H9 (cell line): ENCODE data around the gene BCL2L14. TPM values are rescaled to one million over a fixed set of nuclear protein-coding genes. Genes with fewer than 3 reads are reported as not detected.

Experiments
- DNase-seq: peaks from one replicate; pipeline ENCODE4 v3.0.0-alpha.2; 2017
- H2AFZ ChIP-seq: one replicate; pipeline ENCODE4 v1.6.1; 2013; ENCODE audit warnings: mild to moderate bottlenecking, low read length, control low read depth, moderate library complexity
- H2AK5ac ChIP-seq: 2 replicates; pipeline ENCODE4 v1.6.1; 2013; ENCODE audit warnings: low read length, control low read depth, mixed read lengths; ENCODE audit not compliant: insufficient read length
- H2BK120ac ChIP-seq: one replicate; pipeline ENCODE4 v1.6.1; 2013; ENCODE audit warnings: low read depth, mild to moderate bottlenecking, low read length, control low read depth, inconsistent platforms; ENCODE audit not compliant: poor library complexity, severe bottlenecking
- H2BK12ac ChIP-seq: 2 replicates; pipeline ENCODE4 v1.6.1; 2013; ENCODE audit warnings: low read length, control low read depth, mixed read lengths, low read depth; ENCODE audit not compliant: insufficient read length
- H2BK15ac ChIP-seq: 2 replicates; pipeline ENCODE4 v1.6.1; 2013; ENCODE audit warnings: low read depth, low read length, control low read depth
- H2BK20ac ChIP-seq: one replicate; pipeline ENCODE4 v1.6.1; 2013; ENCODE audit warnings: low read depth, mild to moderate bottlenecking, low read length, control low read depth, inconsistent platforms; ENCODE audit not compliant: poor library complexity, severe bottlenecking
- H2BK5ac ChIP-seq: 2 replicates; pipeline ENCODE4 v1.6.1; 2013; ENCODE audit warnings: low read length, control low read depth, mixed read lengths; ENCODE audit not compliant: insufficient read length
- H3K14ac ChIP-seq: 2 replicates; pipeline ENCODE4 v1.6.1; 2013; ENCODE audit warnings: low read length, control low read depth; ENCODE audit not compliant: insufficient read depth
- H3K18ac ChIP-seq: 2 replicates; pipeline ENCODE4 v1.6.1; 2013; ENCODE audit warnings: low read depth, mild to moderate bottlenecking, mixed read lengths, low read length, control low read depth; ENCODE audit not compliant: insufficient read length
- H3K23ac ChIP-seq: 2 replicates; pipeline ENCODE4 v1.6.1; 2013; ENCODE audit warnings: low read length, control low read depth, mixed read lengths, low read depth; ENCODE audit not compliant: insufficient read length
- H3K23me2 ChIP-seq: 2 replicates; pipeline ENCODE4 v1.6.1; 2013; ENCODE audit warnings: low read depth, mild to moderate bottlenecking, mixed read lengths, low read length, control low read depth; ENCODE audit not compliant: insufficient read length, poor library complexity, severe bottlenecking
- H3K27ac ChIP-seq: 2 replicates; pipeline ENCODE4 v1.5.1; 2013; ENCODE audit warnings: low read length, control low read depth, mixed read lengths, low read depth; ENCODE audit not compliant: insufficient read length
- H3K27me3 ChIP-seq: 2 replicates; pipeline ENCODE4 v1.6.1; 2013; ENCODE audit warnings: low read length, control low read depth, inconsistent platforms; ENCODE audit not compliant: insufficient read depth
- H3K4ac ChIP-seq: 2 replicates; pipeline ENCODE4 v1.6.1; 2013; ENCODE audit warnings: low read depth, mild to moderate bottlenecking, control low read depth, inconsistent platforms, low read length, moderate library complexity
- H3K4me1 ChIP-seq: 2 replicates; pipeline ENCODE4 v1.6.1; 2013; ENCODE audit warnings: low read length, control low read depth, inconsistent platforms; ENCODE audit not compliant: insufficient read depth
- H3K4me2 ChIP-seq: 2 replicates; pipeline ENCODE4 v1.6.1; 2013; ENCODE audit warnings: low read length, control low read depth, mixed read lengths; ENCODE audit not compliant: insufficient read length, insufficient read depth
- H3K56ac ChIP-seq: 2 replicates; pipeline ENCODE4 v1.6.1; 2013; ENCODE audit warnings: low read depth, mild to moderate bottlenecking, mixed read lengths, low read length, control low read depth; ENCODE audit not compliant: insufficient read length
- H3K79me1 ChIP-seq: 2 replicates; pipeline ENCODE4 v1.6.1; 2013; ENCODE audit warnings: low read depth, mild to moderate bottlenecking, moderate library complexity, low read length, control low read depth, inconsistent platforms; ENCODE audit not compliant: insufficient read depth, poor library complexity, severe bottlenecking
- H3K79me2 ChIP-seq: 2 replicates; pipeline ENCODE4 v1.6.1; 2013; ENCODE audit warnings: low read length, control low read depth, inconsistent platforms; ENCODE audit not compliant: insufficient read depth
- H3K9ac ChIP-seq: 2 replicates; pipeline ENCODE4 v1.6.1; 2013; ENCODE audit warnings: low read length, control low read depth, mixed read lengths; ENCODE audit not compliant: insufficient read length; ENCODE audit errors: extremely low read depth
- H3K9me3 ChIP-seq: one replicate; pipeline ENCODE4 v1.6.1; 2013; ENCODE audit warnings: low read depth, low read length, inconsistent platforms; ENCODE audit not compliant: control insufficient read depth
- H3T11ph ChIP-seq: one replicate; pipeline ENCODE4 v1.6.1; 2013; ENCODE audit warnings: mild to moderate bottlenecking, low read length, control low read depth, inconsistent platforms
- H4K20me1 ChIP-seq: one replicate; pipeline ENCODE4 v1.6.1; 2013; ENCODE audit not compliant: control insufficient read depth, insufficient read length, insufficient read depth
- H4K5ac ChIP-seq: 2 replicates; pipeline ENCODE4 v1.6.1; 2013; ENCODE audit warnings: low read depth, mild to moderate bottlenecking, mixed read lengths, low read length, control low read depth; ENCODE audit not compliant: insufficient read length
- H4K8ac ChIP-seq: replicated peaks from 2 replicates; pipeline ENCODE4 v1.6.1; 2013; ENCODE audit warnings: low read length, control low read depth, mixed read lengths, low read depth; ENCODE audit not compliant: insufficient read length
- H4K91ac ChIP-seq: 2 replicates; pipeline ENCODE4 v1.6.1; 2013; ENCODE audit warnings: low read depth, mild to moderate bottlenecking, moderate library complexity, mixed read lengths, low read length, control low read depth; ENCODE audit not compliant: insufficient read length
- H3K27ac Mint-ChIP-seq, 3 experiments: 2 replicates in 2 of 3; 3 replicates in 1 of 3; pipeline ENCODE4 v1.8.0; 2020 to 2021; ENCODE audit warnings: mixed read lengths in 3 of 3, mild to moderate bottlenecking in 1 of 3, moderate library complexity in 1 of 3
- H3K27me3 Mint-ChIP-seq: 2 replicates; pipeline ENCODE4 v1.8.0; 2021; ENCODE audit warnings: low read depth, mild to moderate bottlenecking, moderate library complexity, mixed read lengths
- H3K36me3 Mint-ChIP-seq, 3 experiments: 2 replicates in 2 of 3; 3 replicates in 1 of 3; pipeline ENCODE4 v1.8.0; 2020 to 2021; ENCODE audit warnings: low read depth in 3 of 3, mixed read lengths in 3 of 3; ENCODE audit not compliant: insufficient read depth in 1 of 3
- H3K4me1 Mint-ChIP-seq, 2 experiments: 2 replicates each; pipeline ENCODE4 v1.8.0; 2020; ENCODE audit warnings: mixed read lengths in 2 of 2
- H3K4me3 Mint-ChIP-seq, 2 experiments: 2 replicates in 1 of 2; 3 replicates in 1 of 2; pipeline ENCODE4 v1.8.0; 2020 to 2021; ENCODE audit warnings: mild to moderate bottlenecking in 2 of 2, mixed read lengths in 2 of 2, moderate library complexity in 1 of 2
- H3K9me3 Mint-ChIP-seq, 2 experiments: 2 replicates in 1 of 2; 3 replicates in 1 of 2; pipeline ENCODE4 v1.8.0; 2020; ENCODE audit warnings: mild to moderate bottlenecking in 2 of 2, mixed read lengths in 2 of 2, moderate library complexity in 1 of 2
- WGBS: extraction: QIAGEN DNeasy Blood & Tissue Kit; methylation state at CpG from one replicate; pipeline ENCODE4 v1.1.7; 2013; ENCODE audit warnings: missing lambda C conversion rate, low lambda C conversion rate, mixed read lengths; ENCODE audit not compliant: insufficient read length; ENCODE audit errors: extremely low coverage; 5-methylcytosine and 5-hydroxymethylcytosine counted together
- total RNA-seq: library from RNA; stranded (reverse); gene quantifications from 2 replicates; pipeline ENCODE4 v1.2.1, GENCODE V29; 2021
- TF ChIP-seq, protein P1 (sequence below): fragments of 200-600 bp; sonication (generic); conservative IDR thresholded peaks from 3 replicates; pipeline ENCODE4 v1.8.0; 2021; ENCODE audit warnings: antibody characterized with exemption, mild to moderate bottlenecking

Gene BCL2L14
- total RNA-seq, 1 experiment from 2014 or later: 0.28 TPM

DNA sequence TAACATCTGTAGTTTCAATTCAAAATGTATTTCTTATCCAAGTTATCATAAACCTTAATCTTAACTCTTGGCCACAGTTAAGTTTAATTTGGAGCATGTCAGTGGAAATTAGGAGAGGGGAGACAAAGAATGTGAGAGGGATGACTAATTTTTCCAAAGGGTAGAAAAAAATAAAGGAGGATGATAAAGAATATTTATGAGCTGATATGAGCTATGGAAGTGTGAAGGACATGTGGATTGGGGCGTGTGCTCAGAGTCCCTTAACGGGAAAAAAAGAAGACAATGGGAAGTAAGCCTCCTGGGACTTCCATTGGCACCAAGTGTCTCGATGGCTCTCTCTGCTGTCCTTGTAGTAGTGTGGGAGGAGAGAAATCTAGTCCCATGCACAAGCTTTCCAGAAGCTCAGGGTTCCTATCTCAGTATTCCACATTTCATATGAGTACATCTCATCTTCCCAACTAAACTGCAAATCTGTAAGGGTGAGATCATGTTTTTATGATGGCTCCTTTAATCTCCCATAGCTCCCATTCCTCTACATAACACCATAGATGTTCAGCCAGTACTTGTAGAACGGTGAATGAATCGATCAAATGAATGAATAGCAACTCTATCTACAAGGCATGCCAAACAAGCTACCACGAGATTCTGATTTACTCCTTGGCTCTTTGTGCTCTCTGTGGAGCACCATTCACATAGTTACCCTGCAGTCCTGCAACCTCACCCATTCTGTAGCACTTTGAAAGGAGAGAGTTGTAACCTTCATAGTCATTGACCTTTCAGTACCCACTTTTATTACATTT lies 27.4 kb downstream of the BCL2L14 start:
- H2AFZ ChIP-seq: no peak overlapping the region
- H3K4ac ChIP-seq: no peak overlapping the region
- no peak overlapping the region for H3K56ac ChIP-seq
- H3K23ac ChIP-seq: no peak overlapping the region
- no peak overlapping the region for H3K4me3 Mint-ChIP-seq
- no peak overlapping the region for H3K4me2 ChIP-seq
- H3K79me1 ChIP-seq: no peaks in the 10 kb centered on the region
- H2BK12ac ChIP-seq: no peak overlapping the region
- H3K27me3 ChIP-seq: no peaks in the 10 kb centered on the region
- no peaks in the 10 kb centered on the region for H3K23me2 ChIP-seq
- no peak overlapping the region for H3K27ac ChIP-seq
- peaks cover 3 to 10% (median 5%) of the 10 kb centered on the region in 3 experiments; a peak in 6 of 7 replicates for H3K36me3 Mint-ChIP-seq
- H2BK5ac ChIP-seq: no peak overlapping the region
- H3K4me1 ChIP-seq: no peaks in the 10 kb centered on the region
- no peaks in the 10 kb centered on the region for H4K20me1 ChIP-seq
- no peak overlapping the region for H2AK5ac ChIP-seq
- H3K9me3 Mint-ChIP-seq: no peaks in the 10 kb centered on the region
- no peak overlapping the region for H4K8ac ChIP-seq
- H3K18ac ChIP-seq: no peak overlapping the region
- no peaks in the 10 kb centered on the region for H3K9me3 ChIP-seq
- no peaks in the 10 kb centered on the region for H3K79me2 ChIP-seq
- H2BK15ac ChIP-seq: no peak overlapping the region
- no peak overlapping the region for H4K91ac ChIP-seq
- TF ChIP-seq, protein P1, sequence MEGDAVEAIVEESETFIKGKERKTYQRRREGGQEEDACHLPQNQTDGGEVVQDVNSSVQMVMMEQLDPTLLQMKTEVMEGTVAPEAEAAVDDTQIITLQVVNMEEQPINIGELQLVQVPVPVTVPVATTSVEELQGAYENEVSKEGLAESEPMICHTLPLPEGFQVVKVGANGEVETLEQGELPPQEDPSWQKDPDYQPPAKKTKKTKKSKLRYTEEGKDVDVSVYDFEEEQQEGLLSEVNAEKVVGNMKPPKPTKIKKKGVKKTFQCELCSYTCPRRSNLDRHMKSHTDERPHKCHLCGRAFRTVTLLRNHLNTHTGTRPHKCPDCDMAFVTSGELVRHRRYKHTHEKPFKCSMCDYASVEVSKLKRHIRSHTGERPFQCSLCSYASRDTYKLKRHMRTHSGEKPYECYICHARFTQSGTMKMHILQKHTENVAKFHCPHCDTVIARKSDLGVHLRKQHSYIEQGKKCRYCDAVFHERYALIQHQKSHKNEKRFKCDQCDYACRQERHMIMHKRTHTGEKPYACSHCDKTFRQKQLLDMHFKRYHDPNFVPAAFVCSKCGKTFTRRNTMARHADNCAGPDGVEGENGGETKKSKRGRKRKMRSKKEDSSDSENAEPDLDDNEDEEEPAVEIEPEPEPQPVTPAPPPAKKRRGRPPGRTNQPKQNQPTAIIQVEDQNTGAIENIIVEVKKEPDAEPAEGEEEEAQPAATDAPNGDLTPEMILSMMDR: no peak
- H3T11ph ChIP-seq: no peak overlapping the region
- H2BK120ac ChIP-seq: no peak overlapping the region
- H3K4me1 Mint-ChIP-seq: no peaks in the 10 kb centered on the region
- no peak overlapping the region for H2BK20ac ChIP-seq
- H4K5ac ChIP-seq: no peak overlapping the region
- no peak overlapping the region for H3K27ac Mint-ChIP-seq
- no peak overlapping the region for H3K9ac ChIP-seq
- no peak overlapping the region for H3K14ac ChIP-seq
- DNase-seq: no peak
- no peaks in the 10 kb centered on the region for H3K27me3 Mint-ChIP-seq
- WGBS: no CpG with 5 or more reads among the region's 6 CpGs
